HepG2 (cell line): ENCODE measurements around the gene NPC1. TPM values are rescaled to one million over a fixed set of nuclear protein-coding genes. Genes with fewer than 3 reads are reported as not detected.

Source experiments
- EP300 ChIP-seq, 3 experiments: sonication (generic) in 1 of 3; formaldehyde crosslinking in 1 of 3; IDR thresholded peaks; 2 replicates each; pipeline versions ENCODE4 v1.5.1 to v1.6.1; 2011 to 2020; ENCODE audit warnings: low read depth in 2 of 3, low read length in 2 of 3, borderline replicate concordance in 1 of 3, improper control_type of control experiment in 1 of 3, mild to moderate bottlenecking in 1 of 3, missing genetic modification reagents in 1 of 3, moderate library complexity in 1 of 3
- ESRRA ChIP-seq: sonication (generic); formaldehyde crosslinking; IDR thresholded peaks from 2 replicates; pipeline ENCODE4 v1.5.1; 2020; ENCODE audit warnings: mild to moderate bottlenecking, low read depth, missing genetic modification reagents
- PITX1 ChIP-seq: sonication (generic); formaldehyde crosslinking; IDR thresholded peaks from 2 replicates; pipeline ENCODE4 v1.5.1; 2020; ENCODE audit warnings: mild to moderate bottlenecking, missing genetic modification reagents
- ZNF17 ChIP-seq: sonication (generic); formaldehyde crosslinking; IDR thresholded peaks from 2 replicates; pipeline ENCODE4 v1.5.0; 2020; ENCODE audit warnings: mild to moderate bottlenecking, missing genetic modification reagents
- ZNF296 ChIP-seq: sonication (generic); formaldehyde crosslinking; conservative IDR thresholded peaks from 2 replicates; pipeline ENCODE4 v1.5.0; 2020; ENCODE audit warnings: mild to moderate bottlenecking, missing genetic modification reagents
- ZNF317 ChIP-seq: sonication (generic); formaldehyde crosslinking; IDR thresholded peaks from 2 replicates; pipeline ENCODE4 v1.5.0; 2020; ENCODE audit warnings: mild to moderate bottlenecking, missing genetic modification reagents
- ZSCAN31 ChIP-seq: sonication (generic); formaldehyde crosslinking; IDR thresholded peaks from 2 replicates; pipeline ENCODE4 v1.5.0; 2020; ENCODE audit warnings: low read depth, mild to moderate bottlenecking, missing genetic modification reagents
- polyA plus RNA-seq, 8 experiments: library from polyadenylated mRNA; depleted of rRNA in 3 of 8; stranded (reverse) in 7 of 8; unstranded in 1 of 8; fragments of >200 nt; fragmentation: Illumina TruSeq in 4 of 8; extraction: Trizol in 4 of 8; gene quantifications; 2 replicates each; pipeline versions ENCODE4 v1.2.1 to v1.2.3, GENCODE V29; 2011 to 2016; ENCODE audit warnings: low read depth in 4 of 8, missing spikeins in 1 of 8, mixed read lengths in 1 of 8; ENCODE audit not compliant: insufficient read depth in 1 of 8
- total RNA-seq, 5 experiments: library from RNA; depleted of rRNA; stranded (reverse); fragments of >200 nt; fragmentation: Illumina TruSeq; extraction: Trizol; gene quantifications; 2 replicates each; pipeline ENCODE4 v1.2.3, GENCODE V29; 2016; ENCODE audit warnings: low read depth in 1 of 5
- TF ChIP-seq, protein P1 (sequence below): IDR thresholded peaks from 2 replicates; pipeline ENCODE4 v1.6.1; 2012; ENCODE audit warnings: low read length, improper control_type of control experiment
- TF ChIP-seq, protein P2 (sequence below): sonication (generic); formaldehyde crosslinking; IDR thresholded peaks from 2 replicates; pipeline ENCODE4 v1.4.0; 2020; ENCODE audit warnings: missing genetic modification reagents, low read depth, mild to moderate bottlenecking, borderline replicate concordance
- TF ChIP-seq, protein P3 (sequence below): sonication (generic); formaldehyde crosslinking; IDR thresholded peaks from 2 replicates; pipeline ENCODE4 v1.5.0; 2020; ENCODE audit warnings: missing genetic modification reagents
- TF ChIP-seq, protein P4 (sequence below): IDR thresholded peaks from 2 replicates; pipeline ENCODE4 v1.6.1; 2016; ENCODE audit warnings: low read depth
- TF ChIP-seq, protein P5 (sequence below): sonication (generic); formaldehyde crosslinking; IDR thresholded peaks from 2 replicates; pipeline ENCODE4 v1.8.0; 2022; ENCODE audit warnings: mild to moderate bottlenecking, missing genetic modification reagents; ENCODE audit not compliant: insufficient replicate concordance
- TF ChIP-seq, protein P6 (sequence below): sonication (generic); formaldehyde crosslinking; IDR thresholded peaks from 2 replicates; pipeline ENCODE4 v1.4.0; 2020; ENCODE audit warnings: mild to moderate bottlenecking, missing genetic modification reagents
- TF ChIP-seq, protein P7 (sequence below): IDR thresholded peaks from 2 replicates; pipeline ENCODE4 v1.6.1; 2012; ENCODE audit warnings: low read depth, low read length, improper control_type of control experiment

Gene NPC1
- total and polyA plus RNA-seq, 2 of the 13 experiments (the other 11 are each of a cell fraction or from before 2014, with no cell fraction given): 46.5 to 114 TPM

DNA sequence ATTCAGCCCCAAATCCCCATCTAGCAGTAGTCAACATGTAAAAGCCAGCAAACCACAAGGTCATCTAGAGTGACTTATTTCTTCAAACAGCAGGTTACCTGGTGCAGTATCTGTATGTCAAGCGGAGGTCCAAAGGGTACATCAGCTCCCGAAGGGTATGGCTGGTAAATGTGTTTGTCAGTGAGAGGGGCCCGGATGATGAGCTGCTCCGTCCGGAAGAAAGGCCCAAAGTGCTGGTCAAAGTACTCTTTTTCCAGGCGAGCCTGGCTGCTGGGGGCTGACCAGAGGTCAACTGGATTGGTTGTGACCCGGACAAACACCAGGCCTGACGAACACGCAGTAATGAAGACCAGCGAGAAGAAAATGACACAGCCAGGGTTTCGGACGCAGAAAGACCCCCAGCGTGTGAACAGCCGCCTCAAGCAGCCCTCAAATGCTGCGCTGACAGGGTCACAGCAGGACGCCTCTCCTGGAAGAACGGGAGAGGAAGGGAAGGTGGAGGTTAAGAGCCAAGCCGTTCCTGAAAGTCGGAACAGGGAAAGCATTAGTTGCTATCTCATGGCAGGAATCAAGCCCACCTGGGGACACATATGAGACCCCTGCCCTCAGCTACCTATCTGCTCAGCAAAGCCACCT lies 30.0 kb downstream of the NPC1 start (continued):
- TF ChIP-seq ESRRA (CRISPR knock-in tag) (peak; percentile 99), ZNF317 (CRISPR knock-in tag) (0 out of 2 replicates have a peak, but pooled peaks have one; percentile 71), EP300 (IDR thresholded peaks at IDR 0.05; ENCODE audit: low read depth in 2 of 2, low read length in 2 of 2) (peak in 1 of 2 experiments; percentile 82; a peak in 2 of 4 replicates), EP300 (CRISPR knock-in tag; IDR thresholded peaks at IDR 0.05; ENCODE audit: borderline replicate concordance) (peak; percentile 74; the same call in 1 of the 2 replicates), ZNF17 (CRISPR knock-in tag) (no peak), ZNF296 (CRISPR knock-in tag) (no peak), ZSCAN31 (peak; percentile 72), PITX1 (peak; percentile 87)
- TF ChIP-seq, protein P1, sequence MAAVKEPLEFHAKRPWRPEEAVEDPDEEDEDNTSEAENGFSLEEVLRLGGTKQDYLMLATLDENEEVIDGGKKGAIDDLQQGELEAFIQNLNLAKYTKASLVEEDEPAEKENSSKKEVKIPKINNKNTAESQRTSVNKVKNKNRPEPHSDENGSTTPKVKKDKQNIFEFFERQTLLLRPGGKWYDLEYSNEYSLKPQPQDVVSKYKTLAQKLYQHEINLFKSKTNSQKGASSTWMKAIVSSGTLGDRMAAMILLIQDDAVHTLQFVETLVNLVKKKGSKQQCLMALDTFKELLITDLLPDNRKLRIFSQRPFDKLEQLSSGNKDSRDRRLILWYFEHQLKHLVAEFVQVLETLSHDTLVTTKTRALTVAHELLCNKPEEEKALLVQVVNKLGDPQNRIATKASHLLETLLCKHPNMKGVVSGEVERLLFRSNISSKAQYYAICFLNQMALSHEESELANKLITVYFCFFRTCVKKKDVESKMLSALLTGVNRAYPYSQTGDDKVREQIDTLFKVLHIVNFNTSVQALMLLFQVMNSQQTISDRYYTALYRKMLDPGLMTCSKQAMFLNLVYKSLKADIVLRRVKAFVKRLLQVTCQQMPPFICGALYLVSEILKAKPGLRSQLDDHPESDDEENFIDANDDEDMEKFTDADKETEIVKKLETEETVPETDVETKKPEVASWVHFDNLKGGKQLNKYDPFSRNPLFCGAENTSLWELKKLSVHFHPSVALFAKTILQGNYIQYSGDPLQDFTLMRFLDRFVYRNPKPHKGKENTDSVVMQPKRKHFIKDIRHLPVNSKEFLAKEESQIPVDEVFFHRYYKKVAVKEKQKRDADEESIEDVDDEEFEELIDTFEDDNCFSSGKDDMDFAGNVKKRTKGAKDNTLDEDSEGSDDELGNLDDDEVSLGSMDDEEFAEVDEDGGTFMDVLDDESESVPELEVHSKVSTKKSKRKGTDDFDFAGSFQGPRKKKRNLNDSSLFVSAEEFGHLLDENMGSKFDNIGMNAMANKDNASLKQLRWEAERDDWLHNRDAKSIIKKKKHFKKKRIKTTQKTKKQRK: no peak
- TF ChIP-seq, protein P2, sequence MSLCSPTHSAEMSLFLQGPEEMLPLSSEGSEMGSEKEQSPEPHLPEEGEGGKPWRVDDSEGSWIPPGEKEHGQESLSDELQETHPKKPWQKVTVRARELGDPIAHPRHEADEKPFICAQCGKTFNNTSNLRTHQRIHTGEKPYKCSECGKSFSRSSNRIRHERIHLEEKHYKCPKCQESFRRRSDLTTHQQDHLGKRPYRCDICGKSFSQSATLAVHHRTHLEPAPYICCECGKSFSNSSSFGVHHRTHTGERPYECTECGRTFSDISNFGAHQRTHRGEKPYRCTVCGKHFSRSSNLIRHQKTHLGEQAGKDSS (CRISPR knock-in tag): no peak
- TF ChIP-seq, protein P3, sequence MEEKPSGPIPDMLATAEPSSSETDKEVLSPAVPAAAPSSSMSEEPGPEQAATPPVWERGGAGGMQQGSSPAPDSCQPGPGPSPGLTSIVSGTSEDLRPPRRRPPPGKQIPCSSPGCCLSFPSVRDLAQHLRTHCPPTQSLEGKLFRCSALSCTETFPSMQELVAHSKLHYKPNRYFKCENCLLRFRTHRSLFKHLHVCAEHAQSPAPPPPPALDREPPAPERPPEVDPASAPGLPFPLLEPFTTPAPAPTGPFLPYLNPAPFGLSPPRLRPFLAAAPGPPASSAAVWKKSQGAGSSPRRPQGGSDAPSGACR (CRISPR knock-in tag): peak; percentile 78; the same call in 1 of the 2 replicates
- TF ChIP-seq, protein P4, sequence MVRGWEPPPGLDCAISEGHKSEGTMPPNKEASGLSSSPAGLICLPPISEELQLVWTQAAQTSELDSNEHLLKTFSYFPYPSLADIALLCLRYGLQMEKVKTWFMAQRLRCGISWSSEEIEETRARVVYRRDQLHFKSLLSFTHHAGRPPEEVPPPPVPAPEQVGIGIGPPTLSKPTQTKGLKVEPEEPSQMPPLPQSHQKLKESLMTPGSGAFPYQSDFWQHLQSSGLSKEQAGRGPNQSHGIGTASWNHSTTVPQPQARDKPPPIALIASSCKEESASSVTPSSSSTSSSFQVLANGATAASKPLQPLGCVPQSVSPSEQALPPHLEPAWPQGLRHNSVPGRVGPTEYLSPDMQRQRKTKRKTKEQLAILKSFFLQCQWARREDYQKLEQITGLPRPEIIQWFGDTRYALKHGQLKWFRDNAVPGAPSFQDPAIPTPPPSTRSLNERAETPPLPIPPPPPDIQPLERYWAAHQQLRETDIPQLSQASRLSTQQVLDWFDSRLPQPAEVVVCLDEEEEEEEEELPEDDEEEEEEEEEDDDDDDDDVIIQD (CRISPR knock-in tag): peak; percentile 91
- TF ChIP-seq, protein P5, sequence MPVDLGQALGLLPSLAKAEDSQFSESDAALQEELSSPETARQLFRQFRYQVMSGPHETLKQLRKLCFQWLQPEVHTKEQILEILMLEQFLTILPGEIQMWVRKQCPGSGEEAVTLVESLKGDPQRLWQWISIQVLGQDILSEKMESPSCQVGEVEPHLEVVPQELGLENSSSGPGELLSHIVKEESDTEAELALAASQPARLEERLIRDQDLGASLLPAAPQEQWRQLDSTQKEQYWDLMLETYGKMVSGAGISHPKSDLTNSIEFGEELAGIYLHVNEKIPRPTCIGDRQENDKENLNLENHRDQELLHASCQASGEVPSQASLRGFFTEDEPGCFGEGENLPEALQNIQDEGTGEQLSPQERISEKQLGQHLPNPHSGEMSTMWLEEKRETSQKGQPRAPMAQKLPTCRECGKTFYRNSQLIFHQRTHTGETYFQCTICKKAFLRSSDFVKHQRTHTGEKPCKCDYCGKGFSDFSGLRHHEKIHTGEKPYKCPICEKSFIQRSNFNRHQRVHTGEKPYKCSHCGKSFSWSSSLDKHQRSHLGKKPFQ (CRISPR knock-in tag): no peak
- TF ChIP-seq, protein P6, sequence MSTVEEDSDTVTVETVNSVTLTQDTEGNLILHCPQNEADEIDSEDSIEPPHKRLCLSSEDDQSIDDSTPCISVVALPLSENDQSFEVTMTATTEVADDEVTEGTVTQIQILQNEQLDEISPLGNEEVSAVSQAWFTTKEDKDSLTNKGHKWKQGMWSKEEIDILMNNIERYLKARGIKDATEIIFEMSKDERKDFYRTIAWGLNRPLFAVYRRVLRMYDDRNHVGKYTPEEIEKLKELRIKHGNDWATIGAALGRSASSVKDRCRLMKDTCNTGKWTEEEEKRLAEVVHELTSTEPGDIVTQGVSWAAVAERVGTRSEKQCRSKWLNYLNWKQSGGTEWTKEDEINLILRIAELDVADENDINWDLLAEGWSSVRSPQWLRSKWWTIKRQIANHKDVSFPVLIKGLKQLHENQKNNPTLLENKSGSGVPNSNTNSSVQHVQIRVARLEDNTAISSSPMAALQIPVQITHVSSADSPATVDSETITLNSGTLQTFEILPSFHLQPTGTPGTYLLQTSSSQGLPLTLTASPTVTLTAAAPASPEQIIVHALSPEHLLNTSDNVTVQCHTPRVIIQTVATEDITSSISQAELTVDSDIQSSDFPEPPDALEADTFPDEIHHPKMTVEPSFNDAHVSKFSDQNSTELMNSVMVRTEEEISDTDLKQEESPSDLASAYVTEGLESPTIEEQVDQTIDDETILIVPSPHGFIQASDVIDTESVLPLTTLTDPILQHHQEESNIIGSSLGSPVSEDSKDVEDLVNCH (CRISPR knock-in tag): no peak
- TF ChIP-seq, protein P7, sequence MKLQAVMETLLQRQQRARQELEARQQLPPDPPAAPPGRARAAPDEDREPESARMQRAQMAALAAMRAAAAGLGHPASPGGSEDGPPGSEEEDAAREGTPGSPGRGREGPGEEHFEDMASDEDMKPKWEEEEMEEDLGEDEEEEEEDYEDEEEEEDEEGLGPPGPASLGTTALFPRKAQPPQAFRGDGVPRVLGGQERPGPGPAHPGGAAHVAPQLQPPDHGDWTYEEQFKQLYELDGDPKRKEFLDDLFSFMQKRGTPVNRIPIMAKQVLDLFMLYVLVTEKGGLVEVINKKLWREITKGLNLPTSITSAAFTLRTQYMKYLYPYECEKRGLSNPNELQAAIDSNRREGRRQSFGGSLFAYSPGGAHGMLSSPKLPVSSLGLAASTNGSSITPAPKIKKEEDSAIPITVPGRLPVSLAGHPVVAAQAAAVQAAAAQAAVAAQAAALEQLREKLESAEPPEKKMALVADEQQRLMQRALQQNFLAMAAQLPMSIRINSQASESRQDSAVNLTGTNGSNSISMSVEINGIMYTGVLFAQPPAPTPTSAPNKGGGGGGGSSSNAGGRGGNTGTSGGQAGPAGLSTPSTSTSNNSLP: peak; percentile 61
